ENCODE results near the gene HSD17B13.

- TF ChIP-seq POLR2AphosphoS5 (IDR thresholded peaks at IDR 0.05; ENCODE audit: low read depth) (no peak), CTCF (conservative IDR thresholded peaks at IDR 0.05; ENCODE audit: low read depth in 2 of 2) (no peak), EZH2phosphoT487 (IDR thresholded peaks at IDR 0.05; ENCODE audit: unreplicated experiment) (no peak)
Measured at GRCh38 chr4:87342872-87343271, 20.2 kb upstream of the HSD17B13 start.
